Stimulated activated CD8-positive, alpha-beta memory T cell treated with anti-CD3 and anti-CD28 coated beads, Interleukin-7, amount 100 ng/mL, for 24 hours (primary cell): ENCODE measurements around the gene TMCO6.

ENCODE experiments used
- DNase-seq: peaks from one replicate; pipeline ENCODE4 v3.0.0-alpha.2; 2020; ENCODE audit warnings: low read depth

TMCO6 gene

DNA sequence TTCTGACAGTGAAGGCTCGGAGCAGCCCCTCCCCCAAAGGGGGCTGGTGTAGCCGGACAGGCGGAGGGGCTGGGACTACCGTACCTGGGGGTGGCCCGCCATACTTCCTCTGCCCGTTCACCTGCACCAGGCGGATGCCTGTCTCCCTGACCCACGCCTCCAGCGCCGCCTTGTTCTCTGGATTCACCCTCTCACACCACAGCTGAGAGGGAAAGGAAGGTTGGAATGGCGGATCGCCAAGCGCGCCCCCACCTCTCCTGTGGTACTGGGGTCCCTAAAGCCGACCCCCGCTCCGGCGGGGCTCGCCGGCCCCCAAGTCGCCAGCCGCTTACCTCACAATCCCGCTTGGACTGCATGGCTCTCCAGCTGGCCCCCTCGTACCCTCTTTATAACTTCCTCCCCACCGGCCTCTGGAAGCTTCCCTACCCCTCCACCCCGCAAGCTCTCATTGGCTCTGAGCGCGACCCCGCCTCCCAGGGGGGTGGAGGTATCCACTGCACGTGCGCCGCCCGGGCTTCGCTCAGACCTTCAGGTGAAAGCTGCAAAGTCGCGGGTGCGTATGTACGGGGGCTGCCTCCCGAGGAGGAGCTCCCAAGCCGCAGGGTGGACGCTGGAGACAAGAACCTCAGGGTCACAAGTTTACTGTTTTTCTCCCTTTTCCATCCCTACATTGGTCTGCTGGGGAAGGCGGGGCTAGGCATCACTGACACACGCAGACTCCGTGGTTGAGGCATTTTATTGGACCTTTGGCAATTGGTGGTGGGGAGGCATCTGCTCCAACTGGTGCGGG is 34.1 kb downstream of the TMCO6 start, which contains the start of gene DND1:
Gene DND1, minus strand, starts transcription at position 390 of the 790 bp plus-strand sequence. Its CDS starts 34 bp downstream, at position 356.
- DNase-seq: no peak

- no peak for DNase-seq
Observed at GRCh38 chr5:140674211-140674610, 35.0 kb downstream of the TMCO6 start.

- no peak for DNase-seq
Observed at GRCh38 chr5:140674629-140675028, 35.4 kb downstream of the TMCO6 start.

- no peak for DNase-seq
Observed at GRCh38 chr5:140677947-140678346, 38.7 kb downstream of the TMCO6 start.

DNA sequence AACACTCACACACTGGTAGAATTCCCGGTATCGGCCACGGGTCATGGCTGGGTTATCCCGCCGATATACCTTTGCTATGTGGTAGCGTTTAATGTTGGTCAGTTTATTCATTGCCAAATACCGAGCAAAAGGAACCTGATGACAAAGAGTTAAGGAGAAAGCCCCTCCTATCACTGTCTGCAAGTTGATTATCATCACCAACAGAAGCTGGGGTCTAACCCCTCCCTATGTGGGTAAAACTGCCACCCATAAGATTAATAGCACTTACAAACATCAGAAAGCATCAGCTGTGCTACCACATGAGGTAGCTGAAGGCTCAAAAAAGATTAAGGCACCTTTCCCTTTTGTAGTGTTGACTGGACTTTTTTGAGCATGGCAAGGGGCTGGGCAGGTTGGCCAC is 39.7 kb downstream of the TMCO6 start:
- no peak for DNase-seq

- no peak for DNase-seq
Observed at GRCh38 chr5:140690376-140690932, 51.2 kb downstream of the TMCO6 start.

- peak; percentile 68 for DNase-seq
Observed at GRCh38 chr5:140690941-140691924, 52.0 kb downstream of the TMCO6 start, which contains the start of the genes HARS1 and HARS2. Gene HARS1 (minus strand): TSS chr5:140691370. CDS start chr5:140691304, 66 bp downstream. Gene HARS2 (plus strand): TSS chr5:140691455. CDS start chr5:140691649, 194 bp downstream.

- DNase-seq: no peak
Observed at GRCh38 chr5:140694276-140694675, 55.0 kb downstream of the TMCO6 start.
